Measurements from ENCODE around the gene MAN2A2. TPM values are rescaled to one million over a fixed set of nuclear protein-coding genes. Genes with fewer than 3 reads are reported as not detected.

Gene MAN2A2
- total RNA-seq, 1 experiment from 2014 or later = 64.9 TPM

DNA sequence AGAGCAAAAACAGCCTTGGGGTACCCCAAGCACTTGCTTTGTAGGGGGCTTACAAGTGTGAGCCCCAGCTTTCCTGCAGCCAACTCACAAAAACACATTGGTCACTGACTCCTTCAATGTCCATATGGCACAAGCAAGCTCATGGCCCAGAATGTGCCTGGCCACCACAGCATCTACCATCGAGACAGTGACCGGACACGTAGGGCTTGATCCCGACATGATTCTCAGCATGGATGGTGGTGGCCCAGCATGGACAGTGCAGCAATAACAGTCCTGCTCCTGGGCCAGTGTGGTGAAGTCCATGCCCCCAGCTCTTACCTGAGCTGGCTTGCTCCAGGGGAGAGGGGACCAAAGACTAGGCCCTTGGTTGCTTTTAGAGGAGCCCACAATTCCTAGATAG is 37.9 kb downstream of the MAN2A2 start:
- Mint-ChIP-seq H3K27ac (ENCODE audit: unreplicated experiment) (no peak overlapping the region), H3K36me3 (ENCODE audit: insufficient read depth, unreplicated experiment) (peaks cover 64% of the 10 kb centered on the region), H3K9me3 (ENCODE audit: unreplicated experiment) (no peaks in the 10 kb centered on the region), H3K4me1 (ENCODE audit: low read depth, unreplicated experiment) (peaks cover 5% of the 10 kb centered on the region), H3K27me3 (ENCODE audit: insufficient read depth, unreplicated experiment) (no peaks in the 10 kb centered on the region), H3K4me3 (ENCODE audit: unreplicated experiment) (no peak overlapping the region)
- ChIA-PET POLR2A (no interaction called here), CTCF (no interaction called here)
- no peak overlapping the region for H3K4me3 ChIP-seq (ENCODE audit: low read depth, low read length)
- H3K27me3 ChIP-seq (replicated peaks; ENCODE audit: control insufficient read depth, insufficient read depth, low read length) = no peaks in the 10 kb centered on the region
- BruUV-seq (replicated peaks) = no TSS peak
- H3K4me1 ChIP-seq = 0 out of 2 replicates have a peak, but pooled peaks cover 2% of the 10 kb centered on the region
- intact Hi-C loops (cut with micrococcal nuclease; ENCODE audit: unreplicated experiment) = no loop called here
- H3K9me3 ChIP-seq = no peaks in the 10 kb centered on the region
- no peak for DNase-seq
- TF ChIP-seq, protein P1, sequence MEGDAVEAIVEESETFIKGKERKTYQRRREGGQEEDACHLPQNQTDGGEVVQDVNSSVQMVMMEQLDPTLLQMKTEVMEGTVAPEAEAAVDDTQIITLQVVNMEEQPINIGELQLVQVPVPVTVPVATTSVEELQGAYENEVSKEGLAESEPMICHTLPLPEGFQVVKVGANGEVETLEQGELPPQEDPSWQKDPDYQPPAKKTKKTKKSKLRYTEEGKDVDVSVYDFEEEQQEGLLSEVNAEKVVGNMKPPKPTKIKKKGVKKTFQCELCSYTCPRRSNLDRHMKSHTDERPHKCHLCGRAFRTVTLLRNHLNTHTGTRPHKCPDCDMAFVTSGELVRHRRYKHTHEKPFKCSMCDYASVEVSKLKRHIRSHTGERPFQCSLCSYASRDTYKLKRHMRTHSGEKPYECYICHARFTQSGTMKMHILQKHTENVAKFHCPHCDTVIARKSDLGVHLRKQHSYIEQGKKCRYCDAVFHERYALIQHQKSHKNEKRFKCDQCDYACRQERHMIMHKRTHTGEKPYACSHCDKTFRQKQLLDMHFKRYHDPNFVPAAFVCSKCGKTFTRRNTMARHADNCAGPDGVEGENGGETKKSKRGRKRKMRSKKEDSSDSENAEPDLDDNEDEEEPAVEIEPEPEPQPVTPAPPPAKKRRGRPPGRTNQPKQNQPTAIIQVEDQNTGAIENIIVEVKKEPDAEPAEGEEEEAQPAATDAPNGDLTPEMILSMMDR (IDR thresholded peaks at IDR 0.05; ENCODE audit: insufficient read depth in 1 of 2, low read depth in 1 of 2, low read length in 1 of 2, severe bottlenecking in 1 of 2, unreplicated experiment in 1 of 2) = no peak
- H3K36me3 ChIP-seq (ENCODE audit: control insufficient read depth, insufficient read depth, low read length) = peaks cover 2% of the 10 kb centered on the region; the same call in 1 of the 2 replicates

- Histone ChIP-seq H3K4me3 (ENCODE audit: low read depth, low read length) (no peak overlapping the region), H3K4me1 (no peaks in the 10 kb centered on the region), H3K9me3 (no peaks in the 10 kb centered on the region), H3K27me3 (replicated peaks; ENCODE audit: control insufficient read depth, insufficient read depth, low read length) (no peaks in the 10 kb centered on the region), H3K36me3 (ENCODE audit: control insufficient read depth, insufficient read depth, low read length) (peaks cover 3% of the 10 kb centered on the region; the same call in 1 of the 2 replicates)
- DNase-seq = no peak
- BruUV-seq (replicated peaks) = no TSS peak
- no peaks in the 10 kb centered on the region for H3K9me3 Mint-ChIP-seq (ENCODE audit: unreplicated experiment)
- no peak overlapping the region for H3K4me3 Mint-ChIP-seq (ENCODE audit: unreplicated experiment)
- ChIA-PET POLR2A (interaction anchor here (1.4 kb wide), 1 partner anchor 12 kb away, joined by 15 read pairs; the partner anchor contains the start of gene RCCD1), CTCF (interaction anchor here (1.0 to 1.8 kb wide), 3 partner anchors 8 to 11 kb away, joined by 3 to 5 read pairs (median 4); partner anchors contain the start of genes HDDC3 and UNC45A)
- no peaks in the 10 kb centered on the region for H3K27me3 Mint-ChIP-seq (ENCODE audit: insufficient read depth, unreplicated experiment)
- H3K36me3 Mint-ChIP-seq (ENCODE audit: insufficient read depth, unreplicated experiment) = peaks cover 54% of the 10 kb centered on the region
- H3K4me1 Mint-ChIP-seq (ENCODE audit: low read depth, unreplicated experiment) = no peaks in the 10 kb centered on the region
- no peak overlapping the region for H3K27ac Mint-ChIP-seq (ENCODE audit: unreplicated experiment)
- intact Hi-C loops (cut with micrococcal nuclease; ENCODE audit: unreplicated experiment) = no loop called here
- TF ChIP-seq, protein P1 (IDR thresholded peaks at IDR 0.05; ENCODE audit: insufficient read depth in 1 of 2, low read depth in 1 of 2, low read length in 1 of 2, severe bottlenecking in 1 of 2, unreplicated experiment in 1 of 2) = no peak
Observed at GRCh38 chr15:90942354-90943120, 39.4 kb downstream of the MAN2A2 start.

DNA sequence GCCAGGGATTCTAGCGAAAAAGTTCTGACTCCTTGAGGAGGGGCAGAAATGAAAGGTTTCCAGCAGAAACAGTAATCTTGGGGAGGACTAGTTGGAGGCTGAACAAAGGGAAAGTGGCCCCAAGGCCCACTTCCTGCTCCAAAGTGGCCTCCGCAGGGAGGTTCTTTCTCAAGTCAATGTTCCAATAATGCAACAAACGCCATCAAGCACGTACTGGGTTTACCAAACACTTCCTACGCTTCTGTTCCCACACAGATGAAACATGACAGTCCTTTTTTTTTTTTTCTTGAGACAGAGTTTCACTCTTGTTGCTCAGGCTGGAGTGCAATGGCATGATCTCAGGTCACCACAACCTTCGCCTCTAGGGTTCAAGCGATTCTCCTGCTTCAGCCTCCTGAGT is 42.0 kb downstream of the MAN2A2 start:
- Histone ChIP-seq H3K36me3 (ENCODE audit: control insufficient read depth, insufficient read depth, low read length) (peaks cover 1% of the 10 kb centered on the region; the same call in 1 of the 2 replicates), H3K4me1 (no peaks in the 10 kb centered on the region), H3K4me3 (ENCODE audit: low read depth, low read length) (no peak overlapping the region), H3K27me3 (replicated peaks; ENCODE audit: control insufficient read depth, insufficient read depth, low read length) (no peaks in the 10 kb centered on the region), H3K9me3 (no peaks in the 10 kb centered on the region)
- no peak overlapping the region for H3K27ac Mint-ChIP-seq (ENCODE audit: unreplicated experiment)
- ChIA-PET POLR2A (no interaction called here), CTCF (no interaction called here)
- no peak for DNase-seq
- H3K36me3 Mint-ChIP-seq (ENCODE audit: insufficient read depth, unreplicated experiment) = peaks cover 61% of the 10 kb centered on the region
- H3K4me1 Mint-ChIP-seq (ENCODE audit: low read depth, unreplicated experiment) = no peaks in the 10 kb centered on the region
- intact Hi-C loops (cut with micrococcal nuclease; ENCODE audit: unreplicated experiment) = no loop called here
- no peaks in the 10 kb centered on the region for H3K9me3 Mint-ChIP-seq (ENCODE audit: unreplicated experiment)
- TF ChIP-seq, protein P1 (IDR thresholded peaks at IDR 0.05; ENCODE audit: insufficient read depth in 1 of 2, low read depth in 1 of 2, low read length in 1 of 2, severe bottlenecking in 1 of 2, unreplicated experiment in 1 of 2) = no peak
- no TSS peak for BruUV-seq (replicated peaks)
- H3K27me3 Mint-ChIP-seq (ENCODE audit: insufficient read depth, unreplicated experiment) = no peaks in the 10 kb centered on the region
- H3K4me3 Mint-ChIP-seq (ENCODE audit: unreplicated experiment) = no peak overlapping the region

All from Caco-2 (cell line).